NCI-H2171 (cell line): ENCODE results near the gene KIF1C.

Experiments
- DNase-seq: peaks from one replicate; lab custom pipeline; 2025; lab: John Stamatoyannopoulos, UW

The KIF1C gene

GRCh38 chr17:4969047-4969550, 28.7 kb upstream of the KIF1C start:
- DNase-seq, result no peak

DNA sequence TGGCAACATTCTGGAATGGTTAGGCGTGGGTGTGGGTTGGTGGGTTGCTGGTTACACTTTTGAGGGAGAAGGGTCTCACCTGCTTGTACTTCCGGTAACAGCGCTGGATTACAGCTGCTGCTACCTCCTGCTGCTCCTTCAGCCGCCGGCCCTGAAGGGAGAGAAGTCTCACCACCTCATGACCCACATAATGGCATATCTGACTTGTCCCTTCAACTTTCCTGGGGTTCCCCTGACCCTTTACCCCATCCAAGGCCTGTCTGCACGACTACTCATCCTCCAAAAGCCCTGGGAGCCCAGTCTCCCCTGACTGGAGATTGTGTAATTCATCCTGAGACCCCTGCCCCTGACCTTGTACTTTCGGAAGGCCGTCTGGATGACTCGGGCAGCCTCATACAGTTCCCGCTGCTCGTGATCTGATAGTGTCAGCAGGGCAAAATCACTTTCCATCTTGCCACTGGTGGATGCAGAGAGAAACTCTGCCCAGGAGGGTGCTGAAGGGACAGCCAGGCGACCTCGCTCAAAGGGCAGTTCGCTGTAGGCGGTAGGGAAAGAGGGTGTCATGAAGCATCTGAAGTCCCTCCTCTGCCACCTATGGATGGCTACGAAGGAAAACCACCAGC, 28.1 kb upstream of the KIF1C start:
- no peak for DNase-seq

DNA sequence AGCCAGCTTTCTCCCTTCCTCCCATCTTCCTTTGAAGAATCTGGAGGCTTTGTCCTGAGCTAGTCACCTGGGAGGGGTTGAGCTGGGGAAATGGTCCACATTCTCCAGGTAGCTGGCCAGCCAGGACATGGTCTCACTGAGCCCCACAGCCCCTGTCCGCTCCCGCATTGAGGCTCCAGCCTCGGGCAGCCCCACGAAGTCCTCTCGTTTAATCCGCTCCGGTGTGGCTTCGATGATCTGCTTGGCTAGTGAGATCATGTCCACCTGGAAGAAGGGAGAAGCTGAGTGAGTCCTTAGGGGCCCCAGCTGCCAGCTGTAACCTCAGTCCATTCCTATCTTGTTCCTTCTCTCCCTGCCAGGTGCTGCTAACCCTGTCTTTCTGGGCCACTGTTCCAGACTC, 27.5 kb upstream of the KIF1C start:
- no peak for DNase-seq

DNA sequence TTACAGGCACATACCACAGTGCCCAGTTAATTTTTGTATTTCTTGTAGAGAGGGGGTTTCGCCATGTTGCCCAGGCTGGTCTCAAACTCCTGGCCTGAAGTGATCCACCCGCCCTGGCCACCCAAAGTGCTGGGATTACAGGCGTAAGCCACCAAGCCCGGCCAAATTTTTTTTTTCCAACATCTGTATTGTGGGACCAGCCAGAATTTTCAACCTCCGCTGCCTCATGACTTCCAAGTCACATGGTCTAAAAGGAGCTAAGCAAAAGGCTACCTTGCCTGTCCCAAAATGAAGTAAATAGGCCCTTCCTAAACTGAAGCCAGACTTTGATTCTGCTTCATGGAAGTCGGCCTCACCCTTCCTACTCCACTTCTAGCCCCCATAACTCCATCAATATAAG, 25.9 kb upstream of the KIF1C start:
- no peak for DNase-seq

DNA sequence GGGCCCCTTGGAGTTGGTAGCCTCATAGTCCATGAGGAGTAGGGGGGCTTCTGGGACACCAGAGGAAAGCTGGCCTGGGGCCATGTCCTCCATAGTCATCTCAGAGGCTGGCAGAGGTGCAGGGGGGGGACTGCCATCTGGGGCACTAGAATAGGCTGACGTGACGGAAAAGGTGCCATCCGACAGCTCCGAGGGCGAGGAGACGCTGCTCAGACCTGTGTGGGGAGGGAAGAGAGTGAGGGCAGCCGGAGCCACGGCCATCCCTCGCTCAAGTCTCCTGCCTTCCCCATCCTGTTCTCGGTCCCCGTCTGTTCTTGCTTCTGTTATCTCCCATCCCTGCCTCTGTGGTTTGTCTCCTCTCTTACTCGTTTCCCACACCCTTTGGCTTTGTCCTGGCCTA, 25.4 kb upstream of the KIF1C start:
- DNase-seq, result no peak

DNA sequence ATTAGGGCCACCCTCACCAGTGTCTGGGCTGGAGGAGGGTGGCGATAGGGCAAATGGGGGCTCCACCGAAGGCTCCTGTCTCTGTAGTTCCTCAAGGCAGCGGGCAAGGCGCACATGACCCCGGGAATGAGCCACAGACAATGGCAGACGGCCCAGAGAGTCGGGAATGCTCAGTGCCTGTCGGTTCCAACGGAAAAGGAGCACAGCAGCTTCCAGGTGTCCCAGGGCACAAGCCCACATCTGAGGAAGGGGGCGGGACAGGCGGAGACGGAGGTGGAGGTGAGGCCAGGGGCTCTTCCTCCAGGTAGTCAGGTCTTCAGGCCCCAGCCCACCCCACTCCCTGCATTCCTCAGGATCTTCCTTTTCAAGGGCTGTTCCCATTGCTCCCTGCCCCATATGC, 25.0 kb upstream of the KIF1C start:
- no peak for DNase-seq

- no peak for DNase-seq
Measured at GRCh38 chr17:4973256-4974114, 24.3 kb upstream of the KIF1C start.

DNA sequence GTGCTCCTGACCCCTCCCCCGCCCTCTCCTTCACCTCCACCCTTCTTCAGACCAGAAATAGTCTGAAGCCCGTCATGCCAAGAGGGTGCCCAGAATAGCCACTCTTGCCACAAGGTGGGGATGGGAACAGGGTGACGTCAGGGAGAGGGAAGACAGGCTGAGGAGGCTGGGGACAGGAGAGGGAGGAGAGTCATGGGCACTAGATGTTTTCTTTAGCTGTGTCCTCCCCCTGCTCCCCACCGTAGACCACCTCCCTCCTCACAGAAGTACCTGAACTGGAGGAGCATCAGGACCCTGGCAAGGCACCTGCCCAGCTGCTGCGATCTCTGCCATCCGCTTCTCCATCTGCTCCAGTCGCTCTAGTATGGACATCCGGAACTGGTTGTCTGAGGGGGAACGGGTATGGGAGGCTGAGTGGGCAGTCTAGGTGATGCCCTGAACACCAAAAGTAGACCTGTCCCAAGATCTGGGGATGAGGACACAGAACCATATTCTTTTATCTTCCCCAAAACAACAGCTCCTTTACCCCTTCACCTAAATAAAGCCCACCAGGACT, 23.6 kb upstream of the KIF1C start:
- DNase-seq, result no peak

DNA sequence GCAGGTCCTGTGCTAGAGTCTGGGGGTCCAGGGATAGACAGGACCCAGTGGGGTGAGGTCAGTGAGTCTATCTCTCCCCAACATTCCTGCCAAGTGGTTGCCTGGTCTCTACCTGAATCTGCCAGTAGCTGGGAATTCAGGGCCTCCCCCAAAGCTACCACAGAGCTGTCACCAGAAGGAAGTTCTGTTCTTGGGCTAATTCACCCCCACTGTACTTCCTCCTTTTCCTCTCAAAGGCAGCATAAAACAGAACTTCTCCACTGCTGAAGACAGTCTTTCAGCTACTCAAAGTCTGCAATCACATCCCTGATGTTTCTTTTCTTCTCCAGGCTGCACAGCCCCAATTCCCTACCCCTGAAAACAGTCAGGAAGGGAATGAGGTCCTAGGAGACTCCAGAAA, 19.0 kb upstream of the KIF1C start:
- no peak for DNase-seq

DNA sequence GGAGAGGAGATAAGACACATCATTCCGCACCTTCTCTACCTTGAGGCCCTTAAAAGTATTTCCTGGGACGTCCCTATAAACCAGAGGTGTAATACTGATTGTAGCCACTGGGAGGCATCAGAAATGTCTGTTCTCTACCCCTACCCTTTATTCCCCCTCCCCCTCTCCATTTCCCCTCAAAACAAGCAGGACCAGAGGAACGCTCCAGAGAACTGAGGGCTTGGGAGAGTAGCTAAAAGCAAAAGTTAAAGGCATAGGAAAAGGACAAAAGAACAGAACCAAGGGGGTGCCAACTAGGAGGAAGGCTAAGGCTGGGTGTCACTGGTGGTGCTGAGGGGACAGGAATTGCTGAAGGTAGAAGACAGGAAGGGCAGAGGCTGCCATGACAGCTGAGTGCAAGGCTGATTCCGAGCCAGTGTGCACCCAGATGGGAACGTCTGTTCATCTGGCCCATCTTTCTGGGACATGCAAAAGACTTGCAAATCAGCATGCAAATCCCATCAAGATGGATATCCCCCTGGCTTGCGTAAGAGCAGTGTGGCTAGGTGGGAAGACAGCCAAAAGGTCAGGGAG, 17.0 kb upstream of the KIF1C start:
- DNase-seq, result no peak

- no peak for DNase-seq
Measured at GRCh38 chr17:4982305-4982704, 15.4 kb upstream of the KIF1C start.

DNA sequence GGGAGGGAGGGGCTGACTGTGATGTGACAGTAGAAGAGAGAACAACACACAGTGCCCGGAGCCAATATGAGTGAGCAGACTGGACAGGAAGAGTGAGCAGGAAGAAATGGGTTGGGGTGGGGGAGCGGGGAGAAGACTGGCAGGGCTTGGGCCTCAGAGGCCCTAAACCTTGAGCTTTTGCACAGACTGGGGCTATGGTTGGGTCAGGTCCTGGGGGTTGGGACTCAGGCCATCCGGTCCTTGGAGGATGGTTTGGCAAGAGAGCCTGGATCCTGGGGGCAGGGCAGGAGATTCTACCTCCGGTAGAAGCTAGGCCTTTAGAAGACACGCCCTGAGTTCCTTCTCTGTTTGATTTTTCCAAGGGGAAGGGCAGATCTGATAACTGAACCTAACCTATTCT, 11.3 kb upstream of the KIF1C start:
- no peak for DNase-seq

- DNase-seq, result peak; percentile 93
Measured at GRCh38 chr17:4986951-4987766, 10.6 kb upstream of the KIF1C start, which contains the start of gene CAMTA2. CAMTA2 (minus strand) TSS chr17:4987675; CDS start chr17:4986222, 1,453 bp downstream.

DNA sequence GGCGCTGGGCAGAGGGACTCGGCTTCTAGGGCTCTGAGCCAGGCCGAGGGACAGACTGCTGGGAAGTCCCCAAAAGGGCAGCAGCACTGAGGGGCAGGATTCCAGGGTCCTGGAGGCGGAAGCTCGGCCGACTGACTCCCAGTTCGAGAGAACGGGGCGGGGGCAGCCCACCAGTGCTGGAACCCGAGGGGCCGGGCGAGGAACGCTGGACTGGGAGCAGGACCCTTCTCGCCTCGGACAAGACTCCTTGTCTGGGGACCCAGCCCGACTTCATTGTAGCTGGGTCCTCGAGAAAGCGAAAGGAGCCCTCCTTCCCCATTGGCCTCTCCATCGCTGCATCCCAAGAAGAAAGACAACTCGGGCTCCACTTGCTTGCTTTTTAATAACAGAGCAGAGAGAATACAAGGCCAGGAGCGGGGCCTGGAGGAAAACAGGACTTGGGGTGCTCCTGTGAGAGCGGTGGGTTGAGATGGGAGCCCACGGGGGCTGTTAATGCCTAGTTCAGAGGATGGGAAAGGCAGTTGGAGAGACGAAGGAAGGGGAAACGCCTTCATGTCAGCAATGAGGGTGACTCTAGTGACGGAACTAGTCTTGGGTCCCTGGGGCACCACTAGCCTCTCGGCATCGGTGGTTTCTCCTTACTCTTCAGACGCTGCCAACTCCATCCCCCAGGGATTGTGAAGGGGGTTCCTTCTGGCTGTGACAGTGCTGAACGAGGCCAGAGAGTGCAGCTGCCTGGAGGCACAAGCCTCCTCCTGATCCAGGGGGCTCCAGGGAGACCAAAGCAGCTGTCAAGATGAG, 9.8 kb upstream of the KIF1C start:
- peak; percentile 51 for DNase-seq

DNA sequence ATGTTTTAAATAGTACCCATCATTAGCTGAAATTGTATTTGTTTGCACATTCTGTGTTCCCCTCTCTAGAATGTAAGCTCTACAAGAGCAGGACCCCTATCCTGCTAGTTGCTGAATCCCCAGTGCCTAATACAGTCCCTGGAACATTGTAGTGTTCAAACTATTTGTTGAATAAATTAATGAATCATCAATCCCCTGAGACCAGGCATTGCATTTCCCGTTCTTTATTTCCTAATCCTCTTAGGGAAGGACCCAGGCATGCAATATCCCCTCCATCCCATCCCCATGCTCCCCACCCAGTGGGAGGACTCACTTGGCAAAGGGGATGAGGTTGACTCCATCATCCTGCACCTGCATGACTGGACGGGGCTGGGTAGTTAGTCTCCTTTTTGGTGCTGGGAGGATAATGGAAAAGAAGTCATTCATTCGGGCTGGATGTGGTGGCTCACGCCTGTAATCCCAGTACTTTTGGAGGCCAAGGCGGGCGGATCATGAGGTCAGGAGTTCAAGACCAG, 3.6 kb upstream of the KIF1C start:
- no peak for DNase-seq

- peak; percentile 50 for DNase-seq
Measured at GRCh38 chr17:4998027-4998731, 429 bp downstream of the KIF1C start.

DNA sequence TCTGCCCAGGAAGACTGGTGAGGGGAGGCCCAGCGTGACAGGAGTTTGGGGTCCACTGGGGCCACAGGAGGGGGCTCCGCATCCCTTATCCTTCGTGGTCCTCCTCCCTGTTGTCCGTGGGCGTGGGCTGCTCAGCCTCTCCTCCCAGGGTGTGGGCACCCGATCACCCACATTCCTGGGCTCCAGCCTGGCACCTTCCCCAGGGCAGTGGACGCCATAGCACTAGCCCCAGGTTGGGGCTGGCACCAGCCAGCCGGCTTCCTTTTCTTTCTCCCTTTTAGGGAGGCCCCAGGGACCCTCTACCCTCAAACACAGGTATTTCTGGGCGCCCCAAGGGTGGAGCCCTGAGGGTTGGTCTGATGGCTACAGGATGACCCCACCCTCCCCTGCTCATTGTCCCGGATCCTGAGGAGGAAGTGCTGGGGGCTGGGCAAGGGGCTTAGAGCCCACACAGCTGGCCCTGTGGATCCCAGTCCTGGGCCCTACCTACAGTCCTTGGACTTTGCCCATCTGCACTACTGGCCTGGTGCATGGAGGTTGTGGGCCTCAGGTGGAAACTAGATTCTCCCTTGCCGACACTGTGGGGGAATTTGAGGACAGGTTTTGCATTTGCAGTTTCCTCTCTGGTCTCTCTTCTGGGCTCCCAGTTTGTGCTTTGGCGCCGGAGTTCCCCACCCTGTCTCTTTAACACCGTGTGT, 1.1 kb downstream of the KIF1C start:
- no peak for DNase-seq

DNA sequence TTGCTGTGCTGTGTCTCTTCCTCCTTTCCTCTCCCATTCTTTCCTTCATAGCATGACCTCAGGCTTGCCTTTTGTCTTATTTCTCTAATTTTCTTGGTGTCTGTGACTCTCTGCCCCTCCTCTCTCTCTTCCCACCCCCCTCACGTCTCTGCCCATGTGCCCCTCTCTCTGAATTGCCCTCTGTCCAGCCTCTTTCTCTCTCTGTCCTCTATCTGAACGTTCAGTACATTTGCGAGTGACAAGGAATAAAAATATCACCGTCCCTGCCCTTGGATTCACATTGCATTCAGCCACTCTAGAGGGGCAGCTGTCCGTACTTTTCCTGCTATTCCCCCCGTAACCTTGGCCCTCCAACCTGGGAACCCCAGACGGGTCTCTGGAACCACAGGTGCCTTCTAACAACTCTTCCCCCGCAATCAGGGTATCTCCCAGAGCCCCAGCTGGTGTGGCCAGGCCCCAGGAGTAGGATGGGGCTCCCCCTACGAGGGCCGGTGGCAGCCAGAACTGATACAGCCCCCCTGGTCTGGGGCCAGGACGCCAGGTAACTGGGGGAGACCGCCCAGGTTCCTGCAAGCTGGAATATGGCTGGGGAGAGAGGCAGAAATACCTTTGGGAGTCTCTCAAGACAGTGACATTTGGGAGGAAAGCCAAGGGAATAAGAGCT, 1.8 kb downstream of the KIF1C start:
- no peak for DNase-seq

DNA sequence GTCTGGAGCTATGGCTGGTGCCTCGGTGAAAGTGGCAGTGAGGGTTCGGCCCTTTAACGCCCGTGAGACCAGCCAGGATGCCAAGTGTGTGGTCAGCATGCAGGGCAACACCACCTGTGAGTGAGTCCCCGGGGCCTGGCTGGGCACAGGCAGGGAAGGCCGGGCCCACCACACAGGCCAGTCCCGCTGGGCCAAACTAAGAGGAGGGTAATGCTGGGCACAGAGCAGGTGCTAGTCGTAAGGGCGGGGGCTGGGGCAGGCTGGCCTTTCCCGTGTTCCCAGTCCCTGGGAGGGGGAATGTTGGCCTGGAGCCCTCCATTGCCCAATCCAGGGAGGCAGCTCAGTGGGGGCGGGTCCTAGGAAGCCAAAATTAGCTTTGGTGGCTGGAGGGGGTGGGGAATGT, 2.5 kb downstream of the KIF1C start:
- DNase-seq, result no peak
